Measurements from ENCODE around the gene GALNT15.

GALNT15 gene

GRCh38 chr3:16270855-16271254 lies 96.4 kb downstream of the GALNT15 start:
- Histone ChIP-seq H3K36me3 (ENCODE audit: control insufficient read depth in 1 of 2, insufficient read depth in 2 of 2, low read length in 2 of 2) (peaks cover 9 to 36% of the 10 kb centered on the region in 2 donors), H3K27ac (ENCODE audit: low read depth, low read length) (no peak overlapping the region), H3K9me3 (ENCODE audit: control insufficient read depth in 1 of 2, low read length in 2 of 2) (no peaks in the 10 kb centered on the region), H3K9ac (ENCODE audit: low read depth in 1 of 2, low read length in 2 of 2) (no peak overlapping the region), H3K27me3 (ENCODE audit: control insufficient read depth in 1 of 2, insufficient read depth in 2 of 2, low read length in 2 of 2) (no peaks in the 10 kb centered on the region), H3K4me1 (ENCODE audit: control insufficient read depth in 1 of 2, insufficient read depth in 2 of 2, low read length in 2 of 2) (peaks cover 14 to 15% of the 10 kb centered on the region in 2 donors), H3K4me3 (ENCODE audit: low read depth in 1 of 2, low read length in 2 of 2) (no peak overlapping the region)

GRCh38 chr3:16272588-16272987 lies 98.1 kb downstream of the GALNT15 start:
- Histone ChIP-seq H3K36me3 (ENCODE audit: control insufficient read depth in 1 of 2, insufficient read depth in 2 of 2, low read length in 2 of 2) (peaks cover 14 to 41% of the 10 kb centered on the region in 2 donors), H3K27me3 (ENCODE audit: control insufficient read depth in 1 of 2, insufficient read depth in 2 of 2, low read length in 2 of 2) (no peaks in the 10 kb centered on the region), H3K4me1 (ENCODE audit: control insufficient read depth in 1 of 2, insufficient read depth in 2 of 2, low read length in 2 of 2) (peaks cover under 1 to 3% of the 10 kb centered on the region in 2 donors), H3K9me3 (ENCODE audit: control insufficient read depth in 1 of 2, low read length in 2 of 2) (no peaks in the 10 kb centered on the region), H3K9ac (ENCODE audit: low read depth in 1 of 2, low read length in 2 of 2) (no peak overlapping the region), H3K27ac (ENCODE audit: low read depth, low read length) (no peak overlapping the region), H3K4me3 (ENCODE audit: low read depth in 1 of 2, low read length in 2 of 2) (no peak overlapping the region)

- H3K27ac ChIP-seq (ENCODE audit: low read depth, low read length), result no peak overlapping the region
- H3K9ac ChIP-seq (ENCODE audit: low read depth in 1 of 2, low read length in 2 of 2), result no peak overlapping the region
- H3K4me3 ChIP-seq (ENCODE audit: low read depth in 1 of 2, low read length in 2 of 2), result no peak overlapping the region
- peaks cover 15 to 52% of the 10 kb centered on the region in 2 donors for H3K36me3 ChIP-seq (ENCODE audit: control insufficient read depth in 1 of 2, insufficient read depth in 2 of 2, low read length in 2 of 2)
- no peaks in the 10 kb centered on the region for H3K9me3 ChIP-seq (ENCODE audit: control insufficient read depth in 1 of 2, low read length in 2 of 2)
- no peaks in the 10 kb centered on the region for H3K4me1 ChIP-seq (ENCODE audit: control insufficient read depth in 1 of 2, insufficient read depth in 2 of 2, low read length in 2 of 2)
- H3K27me3 ChIP-seq (ENCODE audit: control insufficient read depth in 1 of 2, insufficient read depth in 2 of 2, low read length in 2 of 2), result no peaks in the 10 kb centered on the region
These were observed 99.4 kb downstream of the GALNT15 start for GRCh38 chr3:16273867-16274266.

GRCh38 chr3:16277471-16277870 lies 103.0 kb downstream of the GALNT15 start:
- Histone ChIP-seq H3K4me3 (ENCODE audit: low read depth in 1 of 2, low read length in 2 of 2) (no peak overlapping the region), H3K27ac (ENCODE audit: low read depth, low read length) (no peak overlapping the region), H3K27me3 (ENCODE audit: control insufficient read depth in 1 of 2, insufficient read depth in 2 of 2, low read length in 2 of 2) (no peaks in the 10 kb centered on the region), H3K4me1 (ENCODE audit: control insufficient read depth in 1 of 2, insufficient read depth in 2 of 2, low read length in 2 of 2) (no peaks in the 10 kb centered on the region), H3K36me3 (ENCODE audit: control insufficient read depth in 1 of 2, insufficient read depth in 2 of 2, low read length in 2 of 2) (peaks cover 6 to 29% of the 10 kb centered on the region in 2 donors), H3K9ac (ENCODE audit: low read depth in 1 of 2, low read length in 2 of 2) (no peak overlapping the region), H3K9me3 (ENCODE audit: control insufficient read depth in 1 of 2, low read length in 2 of 2) (no peaks in the 10 kb centered on the region)

GRCh38 chr3:16279010-16279801 lies 104.7 kb downstream of the GALNT15 start:
- no peak overlapping the region for H3K4me3 ChIP-seq (ENCODE audit: low read depth in 1 of 2, low read length in 2 of 2)
- peaks cover 10 to 37% of the 10 kb centered on the region in 2 donors for H3K36me3 ChIP-seq (ENCODE audit: control insufficient read depth in 1 of 2, insufficient read depth in 2 of 2, low read length in 2 of 2)
- H3K27me3 ChIP-seq (ENCODE audit: control insufficient read depth in 1 of 2, insufficient read depth in 2 of 2, low read length in 2 of 2), result no peaks in the 10 kb centered on the region
- no peaks in the 10 kb centered on the region for H3K9me3 ChIP-seq (ENCODE audit: control insufficient read depth in 1 of 2, low read length in 2 of 2)
- no peak overlapping the region for H3K9ac ChIP-seq (ENCODE audit: low read depth in 1 of 2, low read length in 2 of 2)
- no peak overlapping the region for H3K27ac ChIP-seq (ENCODE audit: low read depth, low read length)
- H3K4me1 ChIP-seq (ENCODE audit: control insufficient read depth in 1 of 2, insufficient read depth in 2 of 2, low read length in 2 of 2), result no peaks in the 10 kb centered on the region

- no peak overlapping the region for H3K9ac ChIP-seq (ENCODE audit: low read depth in 1 of 2, low read length in 2 of 2)
- no peak overlapping the region for H3K27ac ChIP-seq (ENCODE audit: low read depth, low read length)
- no peaks in the 10 kb centered on the region for H3K9me3 ChIP-seq (ENCODE audit: control insufficient read depth in 1 of 2, low read length in 2 of 2)
- H3K36me3 ChIP-seq (ENCODE audit: control insufficient read depth in 1 of 2, insufficient read depth in 2 of 2, low read length in 2 of 2), result peaks cover 10 to 42% of the 10 kb centered on the region in 2 donors
- no peaks in the 10 kb centered on the region for H3K4me1 ChIP-seq (ENCODE audit: control insufficient read depth in 1 of 2, insufficient read depth in 2 of 2, low read length in 2 of 2)
- H3K4me3 ChIP-seq (ENCODE audit: low read depth in 1 of 2, low read length in 2 of 2), result no peak overlapping the region
- no peaks in the 10 kb centered on the region for H3K27me3 ChIP-seq (ENCODE audit: control insufficient read depth in 1 of 2, insufficient read depth in 2 of 2, low read length in 2 of 2)
These were observed 106.2 kb downstream of the GALNT15 start for GRCh38 chr3:16280671-16281070.

Data from duodenal mucosa (tissue), 2 donors.